ENCODE results near the gene MAMSTR. TPM values are rescaled to one million over a fixed set of nuclear protein-coding genes. Genes with fewer than 3 reads are reported as not detected.

MAMSTR gene
- total RNA-seq, 3 donors from 2014 or later (not counting 1 experiment from before 2014, with no cell fraction given) = 0.56 to 1.2 (median 0.98) TPM

DNA sequence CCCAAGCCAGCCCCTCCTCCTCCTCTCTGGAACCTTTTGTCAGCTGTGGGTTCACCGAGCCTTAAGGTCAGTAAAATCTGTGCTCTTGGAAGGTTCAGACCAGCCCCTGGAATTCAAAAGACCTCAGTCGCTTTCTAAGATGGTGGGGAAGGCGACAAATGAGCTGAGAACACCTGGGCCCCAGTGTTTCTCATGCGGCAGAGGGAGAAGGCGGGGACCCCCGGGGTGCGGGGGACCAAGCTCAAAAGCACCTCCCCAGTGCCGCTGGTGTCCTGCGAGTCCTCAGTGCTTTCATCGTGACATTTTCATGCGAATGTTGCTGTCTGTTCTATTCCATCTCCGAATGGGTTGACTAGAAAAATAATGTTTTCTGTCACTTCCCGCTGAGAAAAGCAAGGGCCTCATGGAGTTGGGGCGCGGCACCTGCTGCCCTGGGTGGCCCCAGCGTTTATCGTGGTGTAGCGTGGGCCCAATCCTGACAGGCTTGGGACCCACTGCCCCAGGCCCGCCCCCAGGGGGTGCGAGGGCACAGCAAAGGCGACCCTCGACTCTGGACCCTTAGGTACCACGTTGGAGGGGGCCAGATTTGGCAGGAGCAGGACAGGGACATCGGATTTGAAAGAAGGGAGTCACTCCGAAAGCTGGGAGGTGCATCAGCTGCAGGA lies 46.0 kb downstream of the MAMSTR start:
- peaks cover 5 to 9% of the 10 kb centered on the region in 2 donors for H3K9me3 Mint-ChIP-seq
- Histone ChIP-seq H3K27me3 (ENCODE audit: control insufficient read depth, insufficient read depth, low read length) (no peaks in the 10 kb centered on the region), H3K36me3 (ENCODE audit: control insufficient read depth, insufficient read depth, low read length) (no peaks in the 10 kb centered on the region), H3K4me1 (ENCODE audit: control insufficient read depth, insufficient read depth, low read length) (peaks cover 8% of the 10 kb centered on the region), H3K27ac (ENCODE audit: low read length) (no peak overlapping the region), H3K4me3 (ENCODE audit: low read length) (no peak overlapping the region), H3K9me3 (ENCODE audit: control insufficient read depth, insufficient read depth, low read length) (no peaks in the 10 kb centered on the region)
- peaks cover 0 to 3% of the 10 kb centered on the region in 2 donors for H3K27me3 Mint-ChIP-seq (ENCODE audit: low read depth in 2 of 2)
- TF ChIP-seq, protein P1, sequence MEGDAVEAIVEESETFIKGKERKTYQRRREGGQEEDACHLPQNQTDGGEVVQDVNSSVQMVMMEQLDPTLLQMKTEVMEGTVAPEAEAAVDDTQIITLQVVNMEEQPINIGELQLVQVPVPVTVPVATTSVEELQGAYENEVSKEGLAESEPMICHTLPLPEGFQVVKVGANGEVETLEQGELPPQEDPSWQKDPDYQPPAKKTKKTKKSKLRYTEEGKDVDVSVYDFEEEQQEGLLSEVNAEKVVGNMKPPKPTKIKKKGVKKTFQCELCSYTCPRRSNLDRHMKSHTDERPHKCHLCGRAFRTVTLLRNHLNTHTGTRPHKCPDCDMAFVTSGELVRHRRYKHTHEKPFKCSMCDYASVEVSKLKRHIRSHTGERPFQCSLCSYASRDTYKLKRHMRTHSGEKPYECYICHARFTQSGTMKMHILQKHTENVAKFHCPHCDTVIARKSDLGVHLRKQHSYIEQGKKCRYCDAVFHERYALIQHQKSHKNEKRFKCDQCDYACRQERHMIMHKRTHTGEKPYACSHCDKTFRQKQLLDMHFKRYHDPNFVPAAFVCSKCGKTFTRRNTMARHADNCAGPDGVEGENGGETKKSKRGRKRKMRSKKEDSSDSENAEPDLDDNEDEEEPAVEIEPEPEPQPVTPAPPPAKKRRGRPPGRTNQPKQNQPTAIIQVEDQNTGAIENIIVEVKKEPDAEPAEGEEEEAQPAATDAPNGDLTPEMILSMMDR (IDR thresholded peaks at IDR 0.05) = no peak
- DNase-seq = no peak
- no peak overlapping the region for H3K27ac Mint-ChIP-seq
- WGBS (ENCODE audit: insufficient coverage) = 84% methylated on average over 25 of the region's 25 CpGs
- H3K36me3 Mint-ChIP-seq = no peaks in the 10 kb centered on the region
- H3K4me3 Mint-ChIP-seq = no peak overlapping the region
- H3K4me1 Mint-ChIP-seq = peaks cover 7 to 15% of the 10 kb centered on the region in 2 donors
- intact Hi-C loops (cut with micrococcal nuclease) = no loop called here
- no peak for ATAC-seq

DNA sequence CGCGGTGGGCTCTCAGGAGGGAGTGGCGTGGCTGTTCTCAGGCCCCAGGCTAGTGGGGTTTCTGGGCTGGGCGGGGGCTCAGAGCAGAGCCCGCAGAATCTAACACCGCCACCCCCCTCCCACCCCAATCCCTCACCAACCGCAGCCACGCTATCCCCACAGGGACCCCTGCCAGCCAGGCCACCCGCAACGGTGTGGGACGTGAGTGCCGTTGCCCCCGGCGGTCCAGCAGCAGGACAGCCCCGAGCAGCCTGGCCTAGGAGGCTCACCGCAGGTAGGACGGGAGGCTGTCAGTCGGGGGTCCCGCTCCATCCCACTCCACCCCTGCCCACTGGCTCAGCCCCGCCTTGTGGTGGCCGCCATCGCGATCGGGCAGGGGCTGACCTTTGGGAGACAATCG lies 46.5 kb downstream of the MAMSTR start, which contains the start of gene NTN5:
NTN5 (minus strand) TSS at position 24 of the 400 bp plus-strand sequence. CDS start 2,031 bp downstream, outside the sequence.
- Mint-ChIP-seq H3K9me3 (peaks cover 5 to 9% of the 10 kb centered on the region in 2 donors), H3K27ac (no peak within 1 kb of the TSS), H3K36me3 (no peaks in the 10 kb centered on the region), H3K4me3 (no peak within 1 kb of the TSS), H3K27me3 (ENCODE audit: low read depth in 2 of 2) (peaks cover 0 to 3% of the 10 kb centered on the region in 2 donors), H3K4me1 (peaks cover 7 to 15% of the 10 kb centered on the region in 2 donors)
- Histone ChIP-seq H3K27me3 (ENCODE audit: control insufficient read depth, insufficient read depth, low read length) (no peaks in the 10 kb centered on the region), H3K36me3 (ENCODE audit: control insufficient read depth, insufficient read depth, low read length) (no peaks in the 10 kb centered on the region), H3K9me3 (ENCODE audit: control insufficient read depth, insufficient read depth, low read length) (no peaks in the 10 kb centered on the region), H3K4me3 (ENCODE audit: low read length) (no peak within 1 kb of the TSS), H3K27ac (ENCODE audit: low read length) (no peak within 1 kb of the TSS), H3K4me1 (ENCODE audit: control insufficient read depth, insufficient read depth, low read length) (peaks cover 8% of the 10 kb centered on the region)
- intact Hi-C loops (cut with micrococcal nuclease) = no loop called here
- TF ChIP-seq, protein P1 (IDR thresholded peaks at IDR 0.05) = no peak
- 78% methylated on average over 25 of the region's 25 CpGs for WGBS (ENCODE audit: insufficient coverage)
- ATAC-seq (no peak), DNase-seq (no peak)

DNA sequence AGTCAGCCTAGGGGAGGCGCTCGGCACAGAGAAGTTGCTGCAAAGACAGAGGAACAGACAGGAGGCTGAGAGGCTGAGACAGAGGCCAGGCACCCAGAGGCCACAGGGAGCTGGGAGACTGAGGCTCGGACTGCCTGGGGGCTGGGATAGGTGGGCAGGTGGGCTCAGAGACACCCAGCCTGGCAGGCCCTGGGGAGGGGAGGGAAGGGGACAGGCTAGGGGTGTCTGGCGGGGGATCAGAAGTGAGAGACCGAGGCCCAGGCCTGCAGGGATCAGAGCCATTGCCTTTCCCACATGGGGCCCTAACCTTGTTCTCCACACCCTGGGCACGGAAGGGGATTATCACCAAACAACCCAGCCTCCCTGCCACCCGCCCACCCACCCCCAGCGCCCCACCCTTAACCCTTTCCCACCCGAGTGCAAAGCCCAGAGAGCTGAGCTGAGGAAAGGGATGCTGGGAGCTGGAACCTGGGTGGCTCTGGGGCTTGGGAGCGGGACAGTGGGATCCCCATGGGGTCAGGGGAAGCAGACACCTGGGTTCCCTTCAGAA lies 48.0 kb downstream of the MAMSTR start:
- WGBS (ENCODE audit: insufficient coverage) = 92% methylated on average over 6 of the region's 10 CpGs
- Histone ChIP-seq H3K9me3 (ENCODE audit: control insufficient read depth, insufficient read depth, low read length) (no peaks in the 10 kb centered on the region), H3K36me3 (ENCODE audit: control insufficient read depth, insufficient read depth, low read length) (no peaks in the 10 kb centered on the region), H3K27me3 (ENCODE audit: control insufficient read depth, insufficient read depth, low read length) (no peaks in the 10 kb centered on the region), H3K4me1 (ENCODE audit: control insufficient read depth, insufficient read depth, low read length) (peaks cover 8% of the 10 kb centered on the region), H3K27ac (ENCODE audit: low read length) (no peak overlapping the region), H3K4me3 (ENCODE audit: low read length) (no peak overlapping the region)
- DNase-seq = no peak
- H3K9me3 Mint-ChIP-seq = peaks cover 5 to 9% of the 10 kb centered on the region in 2 donors
- H3K4me3 Mint-ChIP-seq = no peak overlapping the region
- H3K4me1 Mint-ChIP-seq = peaks cover 7 to 15% of the 10 kb centered on the region in 2 donors
- H3K36me3 Mint-ChIP-seq = no peaks in the 10 kb centered on the region
- intact Hi-C loops (cut with micrococcal nuclease) = no loop called here
- H3K27me3 Mint-ChIP-seq (ENCODE audit: low read depth in 2 of 2) = peaks cover 0 to 3% of the 10 kb centered on the region in 2 donors
- no peak for ATAC-seq
- H3K27ac Mint-ChIP-seq = no peak overlapping the region
- TF ChIP-seq, protein P1 (IDR thresholded peaks at IDR 0.05) = no peak

Measured in natural killer cell (primary cell).